NK-92 treated with Interleukin-12 subunit alpha and Interleukin-12 subunit beta, amount 100 ng/mL, for 24 hours (cell line): ENCODE results near the gene OTOP1.
"Not testable (repeated sequence)": the region's sequence is repeated elsewhere in the genome, so short reads cannot be mapped to it uniquely, and the experiment has no call there.

Experiments used
- DNase-seq: peaks from one replicate; lab custom pipeline; 2025; lab: John Stamatoyannopoulos, UW

OTOP1 gene

DNA sequence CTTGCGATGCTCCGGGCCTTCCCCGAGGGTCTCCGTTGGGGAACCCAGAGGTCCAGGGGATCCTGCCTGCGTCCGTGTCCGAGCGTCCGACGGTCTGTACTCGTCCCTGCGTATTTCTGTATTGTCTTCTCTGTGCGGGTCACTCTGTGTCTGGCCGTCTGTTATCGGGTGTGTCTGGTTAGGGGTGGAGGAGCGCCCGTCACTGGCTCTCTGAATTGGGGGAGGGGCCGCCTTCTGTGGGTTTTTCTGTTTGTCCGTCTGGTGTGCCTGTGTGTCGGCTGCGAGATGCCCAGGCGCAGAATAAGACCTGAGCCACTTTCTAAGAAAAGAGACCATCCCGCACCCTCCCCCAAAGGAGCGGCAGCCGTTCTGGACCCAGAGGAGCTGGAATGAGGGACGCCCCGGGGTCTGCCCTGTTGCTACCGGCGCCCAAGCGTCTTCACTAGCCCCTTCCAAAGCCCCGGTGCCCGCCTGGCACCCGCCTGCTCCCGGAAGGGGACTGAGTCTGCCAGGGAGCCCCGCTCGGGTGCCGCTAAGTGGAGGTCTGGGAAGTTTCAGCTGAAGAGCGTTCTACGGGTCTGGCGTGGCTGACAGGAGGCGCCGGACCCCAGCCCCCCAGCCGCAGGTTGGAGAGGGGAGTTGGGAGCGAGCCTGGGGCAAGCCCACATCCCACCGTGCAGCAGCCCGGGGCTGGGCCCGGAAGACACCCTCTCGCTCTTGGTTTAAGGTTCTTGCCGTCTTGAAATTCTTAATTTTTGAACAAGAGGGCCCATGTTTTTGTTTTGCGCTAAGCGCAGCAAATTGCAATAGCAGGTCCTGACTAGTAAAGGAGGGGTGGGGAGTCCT, 1.0 kb upstream of the OTOP1 start:
- no peak for DNase-seq

DNA sequence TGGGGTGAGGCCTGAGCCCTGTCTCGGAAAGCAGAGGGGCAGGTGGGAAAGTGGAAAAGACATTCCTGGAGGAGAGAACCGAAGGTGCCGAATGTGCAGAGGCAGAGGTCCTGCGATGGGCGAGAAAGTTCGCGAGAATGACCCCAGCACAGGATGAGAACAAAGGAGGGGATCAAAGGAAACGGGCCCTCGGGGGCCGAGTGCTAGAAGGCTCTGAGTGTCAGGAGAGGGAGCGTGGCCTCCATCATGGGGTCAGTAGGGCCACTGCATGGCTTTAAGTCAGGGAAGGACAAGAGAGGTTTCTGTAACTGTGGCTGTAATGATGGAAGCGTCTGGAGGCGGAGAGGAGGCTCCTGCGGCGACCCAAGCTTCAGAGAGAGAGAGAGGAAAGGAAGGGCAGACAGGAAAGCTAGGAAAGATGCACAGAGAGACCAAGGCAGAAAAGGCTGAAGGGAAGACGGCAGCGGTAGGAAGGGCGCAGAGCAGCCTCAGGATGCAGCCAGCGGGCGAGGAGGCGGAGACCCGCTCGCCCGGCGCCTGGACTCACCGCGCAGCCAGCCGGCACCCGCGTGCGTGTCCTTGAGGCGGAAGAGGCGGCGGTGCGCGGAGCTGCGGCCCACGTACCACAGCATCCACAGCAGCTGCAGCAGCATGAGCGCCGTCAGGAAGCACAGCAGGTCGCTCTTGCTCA, 669 bp downstream of the OTOP1 start:
- no peak for DNase-seq

DNA sequence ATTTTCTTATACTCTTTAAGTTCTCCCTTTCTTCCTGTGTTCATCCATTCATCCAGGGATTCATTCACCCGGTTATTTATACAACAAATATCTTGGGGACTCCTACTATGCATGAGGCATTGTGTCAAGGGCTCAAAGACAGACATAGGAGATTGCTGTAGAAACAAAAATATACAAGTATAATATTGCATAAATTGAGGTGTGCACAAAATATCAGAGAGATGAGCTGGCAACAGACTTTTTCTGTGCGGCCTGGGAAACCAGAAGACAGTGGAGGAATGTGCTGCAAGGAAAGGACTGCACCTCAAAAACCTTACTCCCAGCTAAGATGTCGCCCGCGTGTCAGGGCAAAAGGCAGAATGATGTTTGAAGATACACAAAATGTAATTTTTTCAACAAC, 9.6 kb downstream of the OTOP1 start:
- no peak for DNase-seq

DNA sequence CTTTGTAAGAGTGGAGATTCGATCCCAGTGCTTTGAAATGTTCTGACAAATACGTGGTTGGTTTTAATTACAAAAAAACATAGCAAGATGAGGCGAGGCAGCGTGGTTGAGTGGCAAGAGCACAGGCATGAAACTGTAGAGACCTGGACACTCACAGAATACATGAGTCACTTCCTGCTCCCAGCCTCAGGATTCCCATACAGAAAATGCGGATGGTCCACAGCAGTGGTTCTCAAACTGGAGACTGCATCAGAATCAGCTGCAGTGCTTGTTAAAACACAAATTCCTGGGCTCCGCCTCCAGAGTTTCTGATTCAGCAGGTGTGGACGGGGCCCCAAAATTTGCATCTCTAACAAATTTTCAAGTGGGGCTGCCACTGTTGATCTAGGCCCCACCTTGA, 10.1 kb downstream of the OTOP1 start:
- DNase-seq: no peak

DNA sequence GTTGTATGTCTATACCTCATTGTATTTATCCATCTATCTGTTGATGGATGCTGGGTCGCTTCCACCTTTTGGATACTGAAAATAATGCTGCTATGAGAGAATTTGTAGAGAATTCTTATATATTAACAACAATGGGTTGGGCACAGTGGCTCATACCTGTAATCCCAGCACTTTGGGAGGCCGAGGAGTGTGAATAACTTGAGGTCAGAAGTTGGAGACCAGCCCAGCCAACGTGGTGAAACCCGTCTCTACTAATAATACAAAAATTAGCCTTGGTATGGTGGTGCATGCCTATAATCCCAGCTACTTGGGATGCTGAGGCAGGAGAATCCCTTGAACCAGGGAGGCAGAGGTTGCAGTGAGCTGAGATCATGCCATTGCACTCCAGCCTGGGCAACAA, 13.1 kb downstream of the OTOP1 start:
- not testable (repeated sequence) for DNase-seq

DNA sequence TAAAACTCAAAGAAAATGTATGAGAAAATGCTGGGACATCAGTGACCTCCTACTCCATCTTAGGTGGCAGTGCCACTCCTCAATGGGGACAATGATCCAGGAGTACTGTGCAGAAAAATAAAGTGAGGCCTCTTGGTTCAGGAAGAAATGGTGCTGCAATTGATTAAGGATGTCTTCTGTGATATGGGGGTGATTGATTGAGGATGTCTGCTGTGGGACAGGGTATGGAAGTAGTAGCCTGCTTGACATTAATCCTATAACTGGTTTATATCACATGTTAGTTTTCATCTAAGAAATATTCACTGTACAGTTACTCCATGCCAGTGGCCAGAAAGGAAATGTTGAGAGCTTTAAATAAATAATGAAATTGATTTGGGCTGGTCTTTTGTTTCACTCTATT, 20.5 kb downstream of the OTOP1 start:
- DNase-seq: no peak

DNA sequence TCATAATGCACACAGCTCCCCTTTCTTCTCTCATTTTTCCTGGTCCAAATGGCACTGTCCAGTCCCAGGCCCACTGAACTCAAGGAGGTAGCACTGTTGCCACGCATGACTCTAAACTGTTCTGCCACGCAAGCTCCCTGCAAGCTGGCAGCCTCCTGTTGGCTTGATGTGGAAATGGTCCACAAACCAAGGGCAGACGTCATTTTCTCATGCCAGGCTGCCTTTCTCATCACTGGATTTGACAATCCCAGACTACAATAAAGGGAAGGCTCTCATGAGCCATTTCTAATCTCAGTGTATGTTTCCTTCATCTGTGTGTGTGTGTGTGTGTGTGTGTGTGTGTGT, 22.4 kb downstream of the OTOP1 start:
- no peak for DNase-seq

DNA sequence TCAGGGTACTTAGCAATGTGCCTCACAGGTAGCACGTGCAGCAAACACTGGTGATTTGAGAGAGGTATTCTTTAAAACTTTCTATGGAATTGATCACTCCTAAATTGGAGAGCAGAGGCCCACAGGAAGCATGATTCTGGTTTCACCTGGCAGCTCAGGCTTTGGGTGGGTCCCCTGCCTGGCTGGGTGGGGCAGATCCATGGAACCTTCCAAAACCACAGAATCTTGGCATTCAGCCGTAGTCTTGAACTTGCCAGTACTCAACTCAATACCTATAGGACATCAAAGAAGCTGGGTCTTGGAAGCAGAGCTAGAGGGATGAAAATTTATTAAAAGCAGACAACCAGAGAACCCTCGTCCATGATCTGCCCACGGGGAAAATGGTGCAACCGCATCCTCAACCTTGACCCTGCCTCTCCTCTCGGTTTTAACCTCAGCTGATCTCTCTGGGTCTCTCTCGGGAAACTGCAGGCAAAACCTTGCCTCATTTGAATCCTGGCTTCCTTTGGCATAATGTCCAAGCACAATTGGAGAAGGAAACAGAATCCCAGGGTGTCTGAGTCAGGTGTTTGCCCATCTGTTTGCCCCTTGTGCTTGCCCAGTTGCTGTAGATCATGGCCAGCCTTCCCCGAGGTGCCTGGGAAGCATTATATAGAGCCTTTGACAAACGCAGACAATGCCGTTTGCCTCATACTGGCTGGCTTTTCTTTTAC, 22.9 kb downstream of the OTOP1 start:
- no peak for DNase-seq

DNA sequence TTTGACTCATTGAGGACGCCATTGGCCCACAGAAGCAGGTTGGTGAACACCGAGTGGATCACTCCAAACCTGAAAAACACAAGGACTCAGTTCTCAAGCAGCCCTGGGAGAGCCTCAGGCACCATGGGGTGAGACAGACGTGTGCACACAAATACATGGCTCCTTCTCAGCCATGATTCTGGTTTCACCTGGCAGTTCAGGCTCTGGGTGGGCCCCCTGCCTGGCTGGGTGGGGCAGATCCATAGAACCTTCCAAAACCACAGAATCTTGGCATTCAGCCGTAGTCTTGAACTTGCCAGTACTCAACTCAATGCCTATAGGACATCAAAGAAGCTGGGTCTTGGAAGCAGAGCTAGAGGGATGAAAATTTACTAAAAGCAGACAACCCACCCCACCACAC, 24.2 kb downstream of the OTOP1 start:
- DNase-seq: no peak

DNA sequence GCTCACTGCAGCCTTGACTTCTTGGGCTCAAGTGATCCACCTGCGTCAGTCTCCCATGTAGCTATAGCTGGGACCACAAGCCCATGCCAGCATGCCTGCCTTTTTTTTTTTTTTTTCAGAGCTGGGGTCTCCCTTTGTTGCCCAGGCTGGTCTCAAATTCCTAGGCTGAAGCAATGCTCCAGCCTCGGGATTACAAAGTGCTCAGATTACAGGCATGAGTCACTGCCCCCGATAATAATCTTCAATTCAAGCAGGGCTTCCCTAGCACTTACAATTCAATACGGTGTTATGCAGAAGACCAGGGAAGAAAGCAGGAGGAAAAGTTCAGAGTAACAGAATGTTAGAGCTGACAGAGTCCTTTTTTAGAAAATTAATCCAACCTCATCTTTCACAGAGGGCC, 26.1 kb downstream of the OTOP1 start:
- DNase-seq: no peak

DNA sequence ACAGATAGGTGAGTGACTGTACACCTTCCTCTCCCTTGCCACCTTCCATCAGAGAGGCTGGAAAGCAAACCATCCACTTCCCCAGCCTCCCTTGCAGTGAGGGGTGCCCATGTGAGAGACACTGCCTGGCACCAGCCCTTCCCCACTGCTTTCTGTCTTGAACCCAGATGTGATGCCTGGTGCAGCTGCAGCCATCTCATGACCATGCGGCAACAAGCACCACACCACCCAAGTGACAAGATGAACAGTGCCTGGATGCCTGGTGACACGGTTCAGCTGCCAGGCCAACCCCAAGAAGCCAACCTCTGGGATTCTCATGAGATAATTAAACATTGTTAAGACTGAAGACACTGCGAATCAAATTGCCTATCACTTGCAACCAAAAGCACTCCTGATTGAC, 31.4 kb downstream of the OTOP1 start:
- no peak for DNase-seq

DNA sequence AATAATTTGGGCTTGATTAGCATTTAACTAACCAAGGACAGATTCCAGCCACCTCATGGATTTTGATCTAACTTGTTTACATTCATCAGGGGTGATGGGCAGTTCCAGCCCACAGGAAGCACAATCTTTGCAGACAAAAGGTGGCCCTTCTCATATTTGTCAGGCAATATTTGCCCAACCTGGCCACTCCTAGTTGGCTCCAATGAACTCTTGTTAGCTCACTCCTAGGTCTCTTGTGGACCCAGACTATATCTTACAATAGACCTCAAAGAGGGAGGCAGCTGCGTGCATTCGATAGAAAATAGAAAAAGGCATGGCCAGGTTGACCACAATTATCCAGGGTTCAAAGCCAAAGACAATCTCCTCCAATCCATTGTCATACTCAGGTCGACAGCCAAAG, 38.2 kb downstream of the OTOP1 start:
- not testable (repeated sequence) for DNase-seq

DNA sequence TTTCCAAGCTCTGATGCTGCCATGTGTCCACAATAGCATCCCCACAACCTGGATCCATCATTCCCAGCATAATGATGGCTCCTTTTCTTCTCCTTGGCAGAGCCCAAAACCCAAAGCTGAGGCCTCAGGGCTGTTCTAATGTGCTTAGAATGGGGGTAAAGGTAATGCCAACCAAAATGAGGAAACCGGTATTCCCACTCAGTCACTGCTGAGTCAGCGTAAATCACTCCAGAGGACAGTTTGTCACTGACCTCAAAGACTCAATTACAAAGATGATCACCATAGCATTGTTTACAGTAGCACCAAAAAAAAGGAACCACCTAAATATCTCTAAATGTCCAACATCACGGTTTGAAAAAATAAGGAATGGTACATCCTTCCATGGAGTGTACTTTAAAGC, 41.2 kb downstream of the OTOP1 start:
- DNase-seq: no peak

DNA sequence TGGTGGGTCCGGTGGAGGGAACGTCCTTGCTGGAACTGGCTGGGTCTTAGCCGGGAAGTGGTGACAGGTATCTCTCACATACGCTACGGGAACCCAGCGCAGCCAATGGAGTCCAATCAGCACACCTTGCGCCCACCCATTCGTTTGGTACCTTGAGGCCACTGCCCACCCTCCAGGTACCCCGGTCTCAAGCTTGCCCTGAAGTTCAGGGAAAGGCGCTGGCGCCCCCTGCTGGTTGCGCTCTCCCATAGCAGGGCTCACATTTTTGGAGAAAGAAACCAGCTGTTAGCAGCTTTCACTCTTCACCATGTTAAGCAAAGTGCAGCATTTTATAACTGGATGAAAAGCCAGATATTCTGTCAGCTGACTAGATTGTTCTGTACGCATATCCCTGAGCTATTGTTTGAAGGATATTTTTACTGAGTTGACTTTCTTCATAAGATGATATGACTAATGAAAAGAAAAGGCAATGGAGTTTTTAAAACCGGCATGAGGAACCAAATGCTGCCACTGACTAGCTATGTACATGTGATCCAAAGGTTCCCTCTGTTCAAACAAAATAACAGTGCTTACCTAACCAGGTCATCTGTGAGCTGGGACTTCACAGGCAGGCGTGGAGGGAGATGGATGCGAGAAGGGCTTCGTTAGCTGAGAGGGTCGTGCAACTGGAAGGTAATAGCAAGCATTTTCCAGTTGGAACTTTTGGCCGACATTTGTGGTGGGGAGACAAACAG, 43.7 kb downstream of the OTOP1 start:
- peak; percentile 7 for DNase-seq

DNA sequence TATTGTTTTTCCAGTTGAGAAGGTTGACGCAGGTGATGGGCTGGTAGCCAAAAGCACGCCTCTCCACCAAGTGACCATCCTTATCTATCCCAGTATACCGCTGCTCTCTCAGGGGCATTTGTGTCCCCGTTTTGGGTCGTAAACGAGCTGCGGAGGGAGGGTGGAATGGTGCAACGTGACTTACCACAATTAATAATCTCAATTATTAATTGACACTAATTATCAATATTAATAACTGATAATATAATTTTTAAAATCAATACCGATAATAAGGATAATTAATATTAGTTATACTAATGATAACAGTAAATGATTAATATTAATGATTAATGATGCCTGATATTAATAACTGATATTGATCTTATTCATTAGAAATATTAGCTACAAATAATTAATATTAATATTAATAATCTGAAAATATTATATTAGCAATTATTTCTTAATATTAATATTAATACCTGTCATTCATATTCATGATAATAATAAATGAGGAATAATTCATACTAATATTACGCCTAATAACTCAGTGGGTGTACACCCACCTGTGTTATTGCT, 56.1 kb downstream of the OTOP1 start:
- DNase-seq: no peak

DNA sequence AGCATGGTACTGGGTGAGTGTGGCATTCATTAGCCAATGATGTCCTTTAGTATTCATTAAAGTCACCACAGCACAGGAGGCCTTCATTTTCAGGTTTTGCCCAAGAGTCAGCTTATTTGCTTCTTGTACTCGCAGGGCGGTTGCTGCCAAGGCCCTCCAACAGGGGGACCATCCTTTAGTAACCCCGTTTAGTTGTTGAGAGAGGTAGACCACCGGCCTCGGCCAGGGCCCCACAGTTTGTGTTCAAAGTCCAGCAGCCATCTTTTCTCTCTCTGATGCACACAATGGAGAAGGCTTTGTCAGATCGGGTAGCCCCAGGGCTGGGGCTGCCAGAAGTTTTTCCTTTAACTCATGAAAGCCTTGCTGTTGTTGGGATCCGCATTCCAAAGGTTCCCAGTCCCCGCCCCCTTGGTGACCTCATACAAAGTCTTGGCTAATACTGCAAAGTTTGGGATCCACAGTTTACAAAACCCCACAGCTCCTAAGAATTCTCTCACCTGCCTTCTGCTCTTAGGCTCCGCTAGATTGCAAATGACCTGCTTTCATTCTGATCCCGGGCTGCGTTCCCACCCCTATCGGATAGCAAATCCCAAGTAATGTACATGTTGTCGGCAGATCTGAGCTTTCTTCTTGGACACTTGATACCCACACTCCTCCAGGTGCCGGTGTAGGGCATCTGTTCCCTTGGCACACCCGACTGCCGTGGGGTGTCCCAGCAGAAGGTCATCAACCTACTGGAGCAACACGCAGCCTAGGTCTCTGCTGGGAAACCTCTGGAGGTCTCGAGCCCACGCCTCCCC, 58.5 kb downstream of the OTOP1 start:
- DNase-seq: not testable (repeated sequence)

DNA sequence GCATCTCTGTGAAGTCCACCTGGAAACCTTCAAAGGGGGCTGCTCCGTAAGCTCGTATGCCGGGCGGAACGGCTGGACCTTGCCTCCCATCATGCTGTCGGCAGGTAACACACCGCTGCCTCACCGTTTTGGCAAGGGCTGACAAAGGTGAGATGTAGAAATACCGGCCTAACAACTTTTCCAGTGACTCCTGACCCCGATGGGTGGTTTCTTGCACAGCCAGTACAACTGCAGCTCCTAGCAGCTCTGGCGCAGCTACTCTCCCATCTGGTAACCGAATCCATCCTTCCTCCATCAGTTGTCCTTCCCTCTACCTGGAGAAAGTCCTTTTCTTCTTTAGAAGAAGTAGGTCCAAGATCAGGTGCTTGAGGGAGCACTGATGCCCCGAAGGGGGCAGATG, 59.7 kb downstream of the OTOP1 start:
- DNase-seq: not testable (repeated sequence)

DNA sequence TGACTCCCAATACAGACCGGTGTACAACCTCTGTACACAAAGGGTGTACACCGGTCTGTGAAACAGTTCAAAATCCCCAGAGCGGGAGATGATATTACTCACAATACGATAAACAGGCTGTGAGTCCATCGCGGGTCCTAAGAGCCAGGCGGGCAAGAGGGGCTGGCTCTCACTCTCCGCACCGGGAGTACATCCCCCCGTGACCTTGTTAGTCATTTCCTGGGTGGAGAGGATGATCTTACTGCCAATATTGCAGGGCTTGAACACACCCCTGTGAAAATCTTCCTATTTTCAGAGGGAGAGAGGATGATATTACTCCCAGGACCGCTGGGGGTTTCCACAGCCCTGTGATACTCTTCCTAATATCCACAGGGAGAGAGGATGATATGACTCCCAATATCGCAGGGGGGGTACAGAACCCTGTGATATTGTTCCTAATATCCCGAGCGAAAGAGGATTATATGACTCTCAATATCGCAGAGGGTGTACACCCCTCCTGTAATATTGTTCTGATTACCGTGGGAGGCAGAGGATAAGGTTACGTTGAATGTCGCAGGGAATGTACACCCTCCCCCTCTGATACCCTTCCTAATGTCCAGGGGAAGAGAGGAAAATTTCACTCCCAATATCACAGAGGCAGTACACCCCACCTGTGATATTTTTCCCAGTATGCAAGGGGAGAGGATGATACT, 60.9 kb downstream of the OTOP1 start:
- not testable (repeated sequence) for DNase-seq

DNA sequence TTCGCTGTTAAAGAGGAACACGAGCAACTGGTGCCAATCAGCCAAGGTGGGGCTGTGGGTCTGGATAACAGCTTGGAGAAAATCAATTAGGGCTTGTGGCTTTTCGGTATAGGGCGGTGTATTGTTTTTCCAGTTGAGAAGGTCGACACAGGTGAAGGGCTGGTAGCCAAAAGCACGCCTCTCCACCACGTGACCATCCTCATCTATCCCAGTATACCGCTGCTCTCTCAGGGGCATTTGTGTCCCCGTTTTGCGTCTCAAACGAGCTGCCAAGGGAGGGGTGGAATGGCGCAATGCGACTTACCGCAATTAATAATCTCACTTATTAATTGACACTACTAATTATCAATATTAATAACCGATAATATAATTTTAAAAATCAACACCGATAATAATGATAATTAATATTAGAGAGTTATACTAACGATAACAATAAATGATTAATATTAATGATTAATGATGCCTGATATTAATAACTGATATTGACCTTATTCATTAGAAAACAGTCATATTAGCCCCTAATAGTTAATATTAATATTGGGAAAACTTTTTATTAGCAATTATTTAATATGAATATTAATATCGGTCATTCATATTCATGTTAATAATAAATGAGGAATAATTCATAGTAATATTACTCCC, 62.1 kb downstream of the OTOP1 start:
- not testable (repeated sequence) for DNase-seq

DNA sequence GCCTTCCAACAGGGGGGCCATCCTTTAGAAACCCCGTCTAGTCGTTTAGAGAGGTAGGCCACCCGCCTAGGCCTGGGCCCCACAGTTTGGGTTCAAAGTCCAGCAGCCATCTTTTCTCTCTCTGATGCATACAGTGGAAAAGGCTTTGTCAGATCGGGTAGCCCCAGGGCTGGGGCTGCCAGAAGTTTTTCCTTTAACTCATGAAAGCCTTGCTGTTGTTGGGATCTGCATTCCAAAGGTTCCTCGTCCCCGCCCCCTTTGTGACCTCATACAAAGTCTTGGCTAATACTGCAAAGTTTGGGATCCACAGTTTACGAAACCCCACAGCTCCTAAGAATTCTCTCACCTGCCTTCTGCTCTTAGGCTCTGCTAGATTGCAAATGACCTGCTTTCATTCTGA, 64.5 kb downstream of the OTOP1 start:
- DNase-seq: not testable (repeated sequence)
